ENCODE measurements around the gene EIF2AK3. TPM values are rescaled to one million over a fixed set of nuclear protein-coding genes. Genes with fewer than 3 reads are reported as not detected.
A peak's percentile ranks its signal among the peaks of the same experiment; 100 is the strongest.

EIF2AK3 gene
- total RNA-seq, 1 experiment from 2014 or later = 19.3 TPM

- Histone ChIP-seq H3K27ac (ENCODE audit: insufficient read length, low read depth, low read length) (no peak overlapping the region), H3K56ac (ENCODE audit: insufficient read length, low read depth, low read length) (no peak overlapping the region), H3K14ac (ENCODE audit: insufficient read depth, low read length) (no peak overlapping the region), H3K4ac (ENCODE audit: low read depth, low read length) (no peak overlapping the region), H3K79me2 (ENCODE audit: insufficient read depth, low read length) (no peaks in the 10 kb centered on the region), H4K8ac (replicated peaks; ENCODE audit: insufficient read length, low read depth, low read length) (no peak overlapping the region), H3K4me1 (ENCODE audit: insufficient read depth, low read length) (peaks cover 8% of the 10 kb centered on the region), H3K18ac (ENCODE audit: insufficient read length, low read depth, low read length) (no peak overlapping the region), H2AFZ (ENCODE audit: low read length) (no peak overlapping the region), H3K23me2 (ENCODE audit: insufficient read length, low read depth, low read length, poor library complexity, severe bottlenecking) (no peaks in the 10 kb centered on the region), H3K9me3 (ENCODE audit: control insufficient read depth, low read depth, low read length) (no peaks in the 10 kb centered on the region), H3K79me1 (ENCODE audit: insufficient read depth, low read depth, low read length, poor library complexity, severe bottlenecking) (no peaks in the 10 kb centered on the region), H2BK15ac (ENCODE audit: low read depth, low read length) (no peak overlapping the region), H4K5ac (ENCODE audit: insufficient read length, low read depth, low read length) (no peak overlapping the region), H3K27me3 (ENCODE audit: insufficient read depth, low read length) (no peaks in the 10 kb centered on the region), H2BK5ac (ENCODE audit: insufficient read length, low read length) (no peak overlapping the region), H3T11ph (ENCODE audit: low read length) (no peak overlapping the region), H4K20me1 (ENCODE audit: control insufficient read depth, insufficient read depth, insufficient read length) (no peaks in the 10 kb centered on the region), H3K23ac (ENCODE audit: insufficient read length, low read depth, low read length) (no peak overlapping the region), H3K9ac (ENCODE audit: extremely low read depth, insufficient read length, low read length) (no peak overlapping the region), H2BK12ac (ENCODE audit: insufficient read length, low read depth, low read length) (no peak overlapping the region), H2AK5ac (ENCODE audit: insufficient read length, low read length) (no peak overlapping the region), H2BK120ac (ENCODE audit: low read depth, low read length, poor library complexity, severe bottlenecking) (no peak overlapping the region), H4K91ac (ENCODE audit: insufficient read length, low read depth, low read length) (no peak overlapping the region), H3K4me2 (ENCODE audit: insufficient read depth, insufficient read length, low read length) (no peak overlapping the region), H2BK20ac (ENCODE audit: low read depth, low read length, poor library complexity, severe bottlenecking) (no peak overlapping the region)
- H3K27me3 Mint-ChIP-seq (ENCODE audit: low read depth) = no peaks in the 10 kb centered on the region
- peak overlapping the region in 2 of 3 experiments; percentile 31 to 59; a peak in 2 of 7 replicates for H3K27ac Mint-ChIP-seq
- H3K4me3 Mint-ChIP-seq = no peak overlapping the region
- H3K36me3 Mint-ChIP-seq (ENCODE audit: insufficient read depth in 1 of 3, low read depth in 3 of 3) = no peaks in the 10 kb centered on the region
- no peak for DNase-seq
- no peak for TF ChIP-seq CTCF (conservative IDR thresholded peaks at IDR 0.05)
- peaks cover 37 to 46% of the 10 kb centered on the region in 2 experiments for H3K4me1 Mint-ChIP-seq
- no CpG with 5 or more reads among the region's 4 CpGs for WGBS (ENCODE audit: extremely low coverage, insufficient read length, low lambda C conversion rate)
- H3K9me3 Mint-ChIP-seq = no peaks in the 10 kb centered on the region; a peak in 1 of 5 replicates
Measured at GRCh38 chr2:88603146-88603545, 24.1 kb downstream of the EIF2AK3 start.
